T-cell (primary cell): ENCODE results near the gene NUDCD3. TPM values are rescaled to one million over a fixed set of nuclear protein-coding genes. Genes with fewer than 3 reads are reported as not detected.

Source experiments
- total RNA-seq, 35 experiments: library from RNA in 6 of 35; stranded (reverse) in 6 of 35; fragments of 120-200 nt in 1 of 35; gene quantifications; one replicate each; pipeline versions ENCODE4 v1.2.1 to v1.2.4 and lab custom pipeline; 2013 to 2026

The NUDCD3 gene
- total RNA-seq, 5 donors from 2014 or later (not counting 1 experiment from before 2014, with no cell fraction given): 87.9 to 106 (median 95.9) TPM

Other genes starting within 250 kb of the NUDCD3 start
- gene CAMK2B, start 165.1 kb downstream of the NUDCD3 start, total RNA-seq: under 1 TPM in 1 of 5 donors, not detected in 4; 0.35 TPM
- under 1 TPM in 4 of 5 donors, not detected in 1; 0.06 to 0.50 (median 0.10) TPM for gene NPC1L1, start 50.7 kb upstream of the NUDCD3 start, total RNA-seq
- 100 to 1,000 TPM in 4 of 5 donors, 10 to 100 TPM in 1; 97.5 to 118 (median 107) TPM for gene DDX56, start 83.2 kb upstream of the NUDCD3 start, total RNA-seq
- 100 to 1,000 TPM in 1 of 5 donors, 10 to 100 TPM in 4; 84.5 to 106 (median 93.1) TPM for gene TMED4, start 91.6 kb upstream of the NUDCD3 start, total RNA-seq
- 100 to 1,000 TPM in 3 of 5 donors, 10 to 100 TPM in 2; 58.9 to 113 (median 108) TPM for gene OGDH, start 116.0 kb upstream of the NUDCD3 start, total RNA-seq